Progenitor cell of endocrine pancreas (in vitro differentiated cells): ENCODE results near the gene ANAPC10. TPM values are rescaled to one million over a fixed set of nuclear protein-coding genes. Genes with fewer than 3 reads are reported as not detected.

ENCODE experiments used
- DNase-seq: peaks from one replicate; pipeline ENCODE4 v3.0.0; 2021; ENCODE audit warnings: low spot score; ENCODE audit not compliant: unreplicated experiment
- H3K27ac Mint-ChIP-seq: 2 replicates; pipeline ENCODE4 v1.8.0; 2021; ENCODE audit warnings: mild to moderate bottlenecking, moderate library complexity, mixed read lengths
- H3K27me3 Mint-ChIP-seq: 2 replicates; pipeline ENCODE4 v1.8.0; 2021; ENCODE audit warnings: mixed read lengths
- H3K36me3 Mint-ChIP-seq: 2 replicates; pipeline ENCODE4 v1.8.0; 2022; ENCODE audit warnings: mixed read lengths; ENCODE audit not compliant: insufficient read depth
- H3K4me1 Mint-ChIP-seq: 2 replicates; pipeline ENCODE4 v1.8.0; 2021; ENCODE audit warnings: low read depth, mixed read lengths
- H3K4me3 Mint-ChIP-seq: 2 replicates; pipeline ENCODE4 v1.8.0; 2021; ENCODE audit warnings: low read depth, mild to moderate bottlenecking, moderate library complexity, mixed read lengths
- H3K9me3 Mint-ChIP-seq: 2 replicates; pipeline ENCODE4 v1.8.0; 2021; ENCODE audit warnings: low read depth, mixed read lengths
- total RNA-seq: library from RNA; stranded (reverse); gene quantifications from 2 replicates; pipeline ENCODE4 v1.2.1, GENCODE V29; 2021
- TF ChIP-seq, protein P1 (sequence below): fragments of 200-600 bp; sonication (generic); IDR thresholded peaks from one replicate; pipeline ENCODE4 v1.5.0; 2021; ENCODE audit warnings: antibody characterized with exemption, mild to moderate bottlenecking; ENCODE audit not compliant: unreplicated experiment

The ANAPC10 gene
- total RNA-seq, 1 donor from 2014 or later = 22.5 TPM

GRCh38 chr4:145075742-145076468 lies 22.1 kb downstream of the ANAPC10 start:
- DNase-seq = no peak
- peaks cover 23% of the 10 kb centered on the region for H3K9me3 Mint-ChIP-seq

DNA sequence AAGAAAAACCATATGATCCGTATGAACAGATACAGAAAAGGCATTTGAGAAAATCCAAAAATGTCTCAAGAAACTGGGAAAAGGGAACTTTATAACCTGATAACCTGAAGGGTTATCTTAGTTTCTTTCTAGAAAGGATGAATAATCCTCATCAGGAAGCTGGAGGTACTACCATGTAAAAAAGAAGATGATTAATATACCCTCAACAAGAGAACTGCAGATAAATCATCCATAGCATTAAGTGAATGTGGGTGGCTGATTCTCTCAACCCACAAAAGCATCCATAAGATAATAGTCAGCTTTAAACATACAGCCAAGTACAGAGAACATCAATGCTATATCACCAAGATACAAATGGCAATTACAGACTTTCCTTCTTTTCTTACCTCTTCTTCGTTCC lies 26.4 kb downstream of the ANAPC10 start:
- Mint-ChIP-seq H3K27ac (no peak overlapping the region), H3K27me3 (no peaks in the 10 kb centered on the region), H3K4me3 (no peak overlapping the region), H3K9me3 (peaks cover 3% of the 10 kb centered on the region), H3K36me3 (peaks cover 9% of the 10 kb centered on the region), H3K4me1 (no peaks in the 10 kb centered on the region)
- no peak for DNase-seq
- TF ChIP-seq, protein P1, sequence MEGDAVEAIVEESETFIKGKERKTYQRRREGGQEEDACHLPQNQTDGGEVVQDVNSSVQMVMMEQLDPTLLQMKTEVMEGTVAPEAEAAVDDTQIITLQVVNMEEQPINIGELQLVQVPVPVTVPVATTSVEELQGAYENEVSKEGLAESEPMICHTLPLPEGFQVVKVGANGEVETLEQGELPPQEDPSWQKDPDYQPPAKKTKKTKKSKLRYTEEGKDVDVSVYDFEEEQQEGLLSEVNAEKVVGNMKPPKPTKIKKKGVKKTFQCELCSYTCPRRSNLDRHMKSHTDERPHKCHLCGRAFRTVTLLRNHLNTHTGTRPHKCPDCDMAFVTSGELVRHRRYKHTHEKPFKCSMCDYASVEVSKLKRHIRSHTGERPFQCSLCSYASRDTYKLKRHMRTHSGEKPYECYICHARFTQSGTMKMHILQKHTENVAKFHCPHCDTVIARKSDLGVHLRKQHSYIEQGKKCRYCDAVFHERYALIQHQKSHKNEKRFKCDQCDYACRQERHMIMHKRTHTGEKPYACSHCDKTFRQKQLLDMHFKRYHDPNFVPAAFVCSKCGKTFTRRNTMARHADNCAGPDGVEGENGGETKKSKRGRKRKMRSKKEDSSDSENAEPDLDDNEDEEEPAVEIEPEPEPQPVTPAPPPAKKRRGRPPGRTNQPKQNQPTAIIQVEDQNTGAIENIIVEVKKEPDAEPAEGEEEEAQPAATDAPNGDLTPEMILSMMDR = no peak

More at GRCh38 chr4:145075742-145076468, 22.1 kb downstream of the ANAPC10 start:
- Mint-ChIP-seq H3K4me1 (no peaks in the 10 kb centered on the region), H3K4me3 (no peak overlapping the region), H3K27ac (no peak overlapping the region), H3K27me3 (no peaks in the 10 kb centered on the region), H3K36me3 (peaks cover 37% of the 10 kb centered on the region)
- TF ChIP-seq, protein P1 = no peak

DNA sequence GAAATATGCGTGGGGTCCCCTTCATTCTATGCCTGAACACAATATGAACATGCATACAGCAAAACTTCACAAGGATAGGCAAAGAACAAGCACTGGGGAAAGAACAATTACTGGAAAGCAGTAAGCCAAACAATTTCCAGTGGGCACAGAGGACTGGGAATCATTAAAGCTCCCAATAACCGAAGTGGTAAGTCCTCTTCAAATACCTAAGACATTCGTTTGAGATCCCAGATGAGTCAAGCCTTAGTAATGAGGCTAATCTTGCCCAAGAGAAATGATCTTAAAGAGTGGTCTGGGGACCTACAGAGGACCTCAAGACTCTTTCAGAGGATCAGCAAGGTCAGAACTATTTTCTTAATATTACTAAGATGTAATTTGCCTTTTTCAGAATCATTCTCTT lies 28.6 kb downstream of the ANAPC10 start:
- H3K4me1 Mint-ChIP-seq = no peaks in the 10 kb centered on the region
- no peak for DNase-seq
- no peak overlapping the region for H3K27ac Mint-ChIP-seq

DNA sequence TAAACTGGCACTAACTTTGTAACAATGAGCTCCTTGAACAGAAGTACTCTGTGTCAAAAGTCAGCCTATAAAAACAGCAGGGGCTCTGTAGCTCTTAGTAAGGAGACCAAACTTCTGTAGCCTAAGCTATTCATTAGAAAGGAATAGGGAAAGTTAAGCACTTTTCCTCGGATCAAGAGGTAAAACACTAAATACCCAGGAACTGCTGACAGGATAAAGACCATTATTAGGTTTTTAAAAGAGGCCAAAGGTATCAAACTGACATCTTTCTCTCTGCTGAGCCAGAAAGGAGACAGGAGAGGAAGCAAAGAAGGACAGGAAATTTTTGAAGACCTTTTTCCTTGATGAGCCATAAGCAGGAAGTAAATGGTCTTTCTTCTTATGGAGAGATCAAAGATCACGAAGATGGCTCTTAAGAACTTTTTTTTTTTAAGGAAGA lies 31.9 kb downstream of the ANAPC10 start:
- Mint-ChIP-seq H3K4me1 (no peaks in the 10 kb centered on the region), H3K4me3 (no peak overlapping the region), H3K27me3 (no peaks in the 10 kb centered on the region), H3K9me3 (peaks cover 4% of the 10 kb centered on the region), H3K36me3 (peaks cover 15% of the 10 kb centered on the region), H3K27ac (no peak overlapping the region)
- no peak for DNase-seq
- TF ChIP-seq, protein P1 = no peak

More for the DNA sequence above, 28.6 kb downstream of the ANAPC10 start:
- Mint-ChIP-seq H3K27me3 (no peaks in the 10 kb centered on the region), H3K36me3 (peaks cover 7% of the 10 kb centered on the region), H3K9me3 (no peaks in the 10 kb centered on the region), H3K4me3 (no peak overlapping the region)
- TF ChIP-seq, protein P1 = no peak

- H3K36me3 Mint-ChIP-seq = peaks cover 10% of the 10 kb centered on the region
- peak overlapping the region; percentile 59 for H3K27ac Mint-ChIP-seq
- H3K4me3 Mint-ChIP-seq = no peak overlapping the region
- H3K9me3 Mint-ChIP-seq = peaks cover 4% of the 10 kb centered on the region
- no peaks in the 10 kb centered on the region for H3K27me3 Mint-ChIP-seq
- no peak for DNase-seq
- TF ChIP-seq, protein P1 = peak; percentile 69
- no peaks in the 10 kb centered on the region for H3K4me1 Mint-ChIP-seq
Measured at GRCh38 chr4:145061318-145061920, 36.6 kb downstream of the ANAPC10 start.
